HEK293 (cell line): ENCODE results near the gene DLG2.

Source experiments
- CTCF ChIA-PET: fragments of 350-600 bp; formaldehyde crosslinking; extraction: SDS; loops from one replicate; lab custom pipeline; 2021; ENCODE audit warnings: antibody characterized with exemption; lab: Yijun Ruan, JAX
- POLR2A ChIA-PET: fragments of 300-600 bp; formaldehyde crosslinking; extraction: SDS; loops from one replicate; lab custom pipeline; 2020; ENCODE audit warnings: antibody characterized with exemption, inconsistent platforms; lab: Yijun Ruan, JAX
- H3K27ac ChIP-seq: fragments of 200-500 bp; sonication (Bioruptor generic); 2 replicates; pipeline ENCODE4 v1.5.1; 2014; ENCODE audit warnings: low read depth, low read length, control low read depth, inconsistent platforms; ENCODE audit errors: extremely low read depth
- H3K36me3 ChIP-seq, 2 experiments: fragments of 200-500 bp in 1 of 2; sonication (Bioruptor generic) in 1 of 2; 1 replicate in 1 of 2; 2 replicates in 1 of 2; pipeline ENCODE4 v1.5.1; 2014 to 2017; ENCODE audit warnings: inconsistent platforms in 2 of 2, low read length in 2 of 2; ENCODE audit not compliant: control insufficient read depth in 2 of 2, insufficient read depth in 1 of 2
- H3K4me1 ChIP-seq: fragments of 200-500 bp; sonication (Bioruptor generic); 2 replicates; pipeline ENCODE4 v1.5.1; 2014; ENCODE audit warnings: mild to moderate bottlenecking, low read length, inconsistent platforms; ENCODE audit not compliant: control insufficient read depth, insufficient read depth
- H3K4me3 ChIP-seq: 2 replicates; pipeline ENCODE4 v1.5.1; 2011; ENCODE audit warnings: low read depth, mild to moderate bottlenecking, control low read depth, low read length, moderate library complexity
- H3K9me3 ChIP-seq: fragments of 200-500 bp; sonication (Bioruptor generic); 2 replicates; pipeline ENCODE4 v1.5.1; 2014; ENCODE audit warnings: low read depth, low read length, inconsistent platforms; ENCODE audit not compliant: control insufficient read depth, insufficient read depth
- BCL6B ChIP-seq: fragments of 450-650 bp; formaldehyde crosslinking; IDR thresholded peaks from 2 replicates; pipeline ENCODE4 v1.5.1; 2017; ENCODE audit warnings: missing biosample characterization, missing genetic modification characterization
- INSM2 ChIP-seq: fragments of 450-650 bp; formaldehyde crosslinking; IDR thresholded peaks from 2 replicates; pipeline ENCODE4 v1.5.1; 2016; ENCODE audit warnings: missing biosample characterization, missing genetic modification characterization
- REPIN1 ChIP-seq: fragments of 450-650 bp; formaldehyde crosslinking; IDR thresholded peaks from 2 replicates; pipeline ENCODE4 v1.5.1; 2017; ENCODE audit warnings: missing biosample characterization, missing genetic modification characterization, low read depth
- REST ChIP-seq: fragments of 450-650 bp; formaldehyde crosslinking; IDR thresholded peaks from 2 replicates; pipeline ENCODE4 v1.5.1; 2016; ENCODE audit warnings: missing biosample characterization, missing genetic modification characterization
- SCRT1 ChIP-seq: fragments of 450-650 bp; formaldehyde crosslinking; IDR thresholded peaks from 2 replicates; pipeline ENCODE4 v1.5.1; 2016; ENCODE audit warnings: missing biosample characterization, missing genetic modification characterization, borderline replicate concordance
- ZBTB1 ChIP-seq: fragments of 450-650 bp; formaldehyde crosslinking; IDR thresholded peaks from 2 replicates; pipeline ENCODE4 v1.5.1; 2016; ENCODE audit warnings: missing biosample characterization, missing genetic modification characterization
- ZBTB10 ChIP-seq: fragments of 450-650 bp; formaldehyde crosslinking; IDR thresholded peaks from 2 replicates; pipeline ENCODE4 v1.5.1; 2016; ENCODE audit warnings: missing biosample characterization, missing genetic modification characterization
- ZBTB11 ChIP-seq: fragments of 450-650 bp; formaldehyde crosslinking; conservative IDR thresholded peaks from 2 replicates; pipeline ENCODE4 v1.5.1; 2016; ENCODE audit warnings: low read depth, missing biosample characterization, missing genetic modification characterization
- ZEB2 ChIP-seq: fragments of 450-650 bp; formaldehyde crosslinking; IDR thresholded peaks from 2 replicates; pipeline ENCODE4 v1.5.1; 2016; ENCODE audit warnings: missing biosample characterization, missing genetic modification characterization
- ZNF10 ChIP-seq: fragments of 450-650 bp; formaldehyde crosslinking; IDR thresholded peaks from 2 replicates; pipeline ENCODE4 v1.5.1; 2017; ENCODE audit warnings: missing biosample characterization, missing genetic modification characterization
- ZNF114 ChIP-seq: fragments of 450-650 bp; formaldehyde crosslinking; IDR thresholded peaks from 2 replicates; pipeline ENCODE4 v1.5.0; 2017; ENCODE audit warnings: missing biosample characterization, missing genetic modification characterization
- ZNF133 ChIP-seq: fragments of 450-650 bp; formaldehyde crosslinking; IDR thresholded peaks from 2 replicates; pipeline ENCODE4 v1.5.1; 2016; ENCODE audit warnings: missing biosample characterization, missing genetic modification characterization
- ZNF138 ChIP-seq: fragments of 450-650 bp; formaldehyde crosslinking; IDR thresholded peaks from 2 replicates; pipeline ENCODE4 v1.5.1; 2016; ENCODE audit warnings: missing biosample characterization, missing genetic modification characterization, borderline replicate concordance
- ZNF24 ChIP-seq: fragments of 450-650 bp; formaldehyde crosslinking; IDR thresholded peaks from 2 replicates; pipeline ENCODE4 v1.5.1; 2016; ENCODE audit warnings: missing biosample characterization, missing genetic modification characterization
- ZNF280D ChIP-seq: fragments of 450-650 bp; formaldehyde crosslinking; IDR thresholded peaks from 2 replicates; pipeline ENCODE4 v1.5.1; 2016; ENCODE audit warnings: missing biosample characterization, missing genetic modification characterization
- ZNF324 ChIP-seq: fragments of 450-650 bp; formaldehyde crosslinking; IDR thresholded peaks from 2 replicates; pipeline ENCODE4 v1.5.1; 2016; ENCODE audit warnings: missing biosample characterization, missing genetic modification characterization
- ZNF521 ChIP-seq: fragments of 450-650 bp; formaldehyde crosslinking; IDR thresholded peaks from 2 replicates; pipeline ENCODE4 v1.5.1; 2017; ENCODE audit warnings: missing biosample characterization, mild to moderate bottlenecking, missing genetic modification characterization
- ZNF626 ChIP-seq: fragments of 450-650 bp; sonication (Bioruptor Pico); formaldehyde crosslinking; IDR thresholded peaks from 2 replicates; pipeline ENCODE4 v1.5.1; 2018; ENCODE audit warnings: missing biosample characterization, missing genetic modification characterization, inconsistent platforms
- ZNF660 ChIP-seq: fragments of 450-650 bp; IDR thresholded peaks from 2 replicates; pipeline ENCODE4 v1.5.1; 2018; ENCODE audit warnings: missing biosample characterization, mild to moderate bottlenecking, missing genetic modification characterization
- ZNF670 ChIP-seq: fragments of 450-650 bp; formaldehyde crosslinking; IDR thresholded peaks from 2 replicates; pipeline ENCODE4 v1.5.1; 2016; ENCODE audit warnings: missing biosample characterization, missing genetic modification characterization, low read depth

Gene DLG2

GRCh38 chr11:84333221-84333620, 1293.9 kb downstream of the DLG2 start:
- CTCF ChIA-PET: interaction anchor here (0.6 kb wide), 1 partner anchor 180 kb away, joined by 3 read pairs; no protein-coding TSS in a partner anchor
- TF ChIP-seq ZEB2 (tag by site-specific recombination) (no peak), ZNF133 (no peak), ZNF280D (tag by site-specific recombination) (no peak), REST (tag by site-specific recombination) (no peak), ZNF626 (tag by site-specific recombination) (no peak), ZNF10 (tag by site-specific recombination) (no peak), ZNF660 (no peak), ZNF24 (tag by site-specific recombination) (no peak), REPIN1 (tag by site-specific recombination) (no peak)

GRCh38 chr11:84322211-84322610, 1304.9 kb downstream of the DLG2 start:
- no peaks in the 10 kb centered on the region for H3K36me3 ChIP-seq
- no peak overlapping the region for H3K27ac ChIP-seq
- no peaks in the 10 kb centered on the region for H3K4me1 ChIP-seq
- no peak overlapping the region for H3K4me3 ChIP-seq
- no peaks in the 10 kb centered on the region for H3K9me3 ChIP-seq
- ChIA-PET CTCF (interaction anchor here (0.8 kb wide), 1 partner anchor 22 kb away, joined by 7 read pairs; no protein-coding TSS in a partner anchor), POLR2A (no interaction called here)
- no peak for TF ChIP-seq ZBTB1
- TF ChIP-seq ZBTB10: no peak
- TF ChIP-seq BCL6B (tag by site-specific recombination): no peak
- no peak for TF ChIP-seq ZNF521 (tag by site-specific recombination)
- TF ChIP-seq ZNF114 (tag by site-specific recombination): no peak
- TF ChIP-seq INSM2: no peak
- no peak for TF ChIP-seq ZNF138
- no peak for TF ChIP-seq ZNF324
- TF ChIP-seq ZNF670 (tag by site-specific recombination): no peak
- no peak for TF ChIP-seq ZBTB11 (tag by site-specific recombination)
- TF ChIP-seq SCRT1 (tag by site-specific recombination): no peak

More at GRCh38 chr11:84333221-84333620, 1293.9 kb downstream of the DLG2 start:
- Histone ChIP-seq H3K4me3 (no peak overlapping the region), H3K36me3 (no peaks in the 10 kb centered on the region), H3K27ac (no peak overlapping the region), H3K9me3 (no peaks in the 10 kb centered on the region), H3K4me1 (no peaks in the 10 kb centered on the region)
- POLR2A ChIA-PET: no interaction called here
